ENCODE data around the gene DLGAP4.

- TF ChIP-seq CTCF (IDR thresholded peaks at IDR 0.05): no peak
- no peak for TF ChIP-seq POLR2A (IDR thresholded peaks at IDR 0.05)
These were observed 20.2 kb upstream of the DLGAP4 start for GRCh38 chr20:36285746-36286447.
